GM23338 (cell line): ENCODE measurements around the gene ADAMTS8. TPM values are rescaled to one million over a fixed set of nuclear protein-coding genes. Genes with fewer than 3 reads are reported as not detected.
A peak's percentile ranks its signal among the peaks of the same experiment; 100 is the strongest.

Source experiments
- ATAC-seq: fragments of 200-7000 bp; cut with Tn5 transposase; 3 replicates; pipeline ENCODE4 v1.9.1; 2020
- DNase-seq: peaks from one replicate; pipeline ENCODE4 v3.0.0-alpha.2; 2015; ENCODE audit warnings: low spot score
- H2AFZ ChIP-seq: fragments of 200-600 bp; sonication (generic); 2 replicates; pipeline ENCODE4 v1.8.0; 2016; ENCODE audit warnings: antibody characterized with exemption, mild to moderate bottlenecking, moderate library complexity
- H3F3A ChIP-seq: fragments of 200-600 bp; sonication (generic); replicated peaks from 2 replicates; pipeline ENCODE4 v1.8.0; 2017; ENCODE audit warnings: antibody characterized with exemption, mixed run types, low read depth
- H3K27ac ChIP-seq: fragments of 200-600 bp; sonication (generic); 2 replicates; pipeline ENCODE4 v1.6.1; 2016; ENCODE audit warnings: low read depth
- H3K27me3 ChIP-seq: fragments of 200-600 bp; sonication (generic); 2 replicates; pipeline ENCODE4 v1.8.0; 2016; ENCODE audit warnings: mild to moderate bottlenecking, mixed run types, moderate library complexity; ENCODE audit not compliant: insufficient read depth
- H3K36me3 ChIP-seq: fragments of 200-600 bp; sonication (generic); 2 replicates; pipeline ENCODE4 v1.8.0; 2016; ENCODE audit warnings: mild to moderate bottlenecking; ENCODE audit not compliant: insufficient read depth
- H3K4me1 ChIP-seq: fragments of 200-600 bp; sonication (generic); 2 replicates; pipeline ENCODE4 v1.8.0; 2016; ENCODE audit warnings: mild to moderate bottlenecking, moderate library complexity; ENCODE audit not compliant: insufficient read depth
- H3K4me2 ChIP-seq: fragments of 200-600 bp; sonication (generic); 2 replicates; pipeline ENCODE4 v1.7.1; 2017; ENCODE audit warnings: mixed run types
- H3K4me3 ChIP-seq: fragments of 200-600 bp; sonication (generic); 2 replicates; pipeline ENCODE4 v1.6.1; 2016; ENCODE audit warnings: mixed run types
- H3K79me2 ChIP-seq: fragments of 200-600 bp; sonication (generic); replicated peaks from 2 replicates; pipeline ENCODE4 v1.8.0; 2017; ENCODE audit warnings: mild to moderate bottlenecking; ENCODE audit not compliant: insufficient read depth
- H3K9me2 ChIP-seq: fragments of 200-600 bp; sonication (generic); 2 replicates; pipeline ENCODE4 v1.8.0; 2017; ENCODE audit not compliant: insufficient read depth
- H4K20me1 ChIP-seq: fragments of 200-600 bp; sonication (generic); replicated peaks from 2 replicates; pipeline ENCODE4 v1.8.0; 2017; ENCODE audit warnings: mild to moderate bottlenecking; ENCODE audit not compliant: insufficient read depth
- H3K27ac Mint-ChIP-seq: 2 replicates; pipeline ENCODE4 v1.8.0; 2020; ENCODE audit warnings: inconsistent platforms, mild to moderate bottlenecking, moderate library complexity, mixed read lengths
- H3K27me3 Mint-ChIP-seq: 3 replicates; pipeline ENCODE4 v1.8.0; 2022; ENCODE audit warnings: low read depth, mild to moderate bottlenecking, moderate library complexity, mixed read lengths, inconsistent platforms; ENCODE audit not compliant: insufficient read depth, poor library complexity
- H3K36me3 Mint-ChIP-seq: 3 replicates; pipeline ENCODE4 v1.8.0; 2021; ENCODE audit warnings: low read depth, mild to moderate bottlenecking, inconsistent platforms, moderate library complexity, mixed read lengths
- H3K4me1 Mint-ChIP-seq: 3 replicates; pipeline ENCODE4 v1.8.0; 2020; ENCODE audit warnings: mild to moderate bottlenecking, inconsistent platforms, mixed read lengths
- H3K4me3 Mint-ChIP-seq: 3 replicates; pipeline ENCODE4 v1.8.0; 2021; ENCODE audit warnings: moderate library complexity, mild to moderate bottlenecking, inconsistent platforms, mixed read lengths
- H3K9me3 Mint-ChIP-seq: 3 replicates; pipeline ENCODE4 v1.8.0; 2020; ENCODE audit warnings: moderate library complexity, mild to moderate bottlenecking, inconsistent platforms, mixed read lengths
- CREB1 ChIP-seq: fragments of 250-450 bp; sonication (Bioruptor Pico); IDR thresholded peaks from 2 replicates; pipeline ENCODE4 v1.5.0; 2020; ENCODE audit warnings: low read depth, mild to moderate bottlenecking, moderate library complexity
- CTCF ChIP-seq, 2 experiments: fragments of 200-600 bp in 1 of 2; sonication (generic) in 1 of 2; conservative IDR thresholded peaks; 2 replicates each; pipeline versions ENCODE4 v1.5.1 to v1.6.1; 2016 to 2017; ENCODE audit warnings: antibody characterized with exemption in 2 of 2, low read depth in 2 of 2, mild to moderate bottlenecking in 2 of 2, moderate library complexity in 1 of 2
- ETS1 ChIP-seq: IDR thresholded peaks from 2 replicates; pipeline ENCODE4 v1.6.1; 2016; ENCODE audit warnings: antibody characterized with exemption
- EZH2 ChIP-seq: fragments of 200-600 bp; sonication (generic); IDR thresholded peaks from one replicate; pipeline ENCODE4 v1.8.0; 2017; ENCODE audit warnings: antibody characterized with exemption, mild to moderate bottlenecking, low read depth; ENCODE audit not compliant: unreplicated experiment
- EZH2phosphoT487 ChIP-seq: fragments of 200-600 bp; sonication (generic); IDR thresholded peaks from one replicate; pipeline ENCODE4 v1.8.1; 2018; ENCODE audit warnings: antibody characterized with exemption; ENCODE audit not compliant: unreplicated experiment
- NANOG ChIP-seq: IDR thresholded peaks from 2 replicates; pipeline ENCODE4 v1.6.1; 2016; ENCODE audit warnings: antibody characterized with exemption, borderline replicate concordance
- POLR2AphosphoS5 ChIP-seq: IDR thresholded peaks from 2 replicates; pipeline ENCODE4 v1.6.1; 2016; ENCODE audit warnings: antibody characterized with exemption, low read depth
- STAT1 ChIP-seq: IDR thresholded peaks from one replicate; pipeline ENCODE4 v1.6.1; 2016; ENCODE audit warnings: antibody characterized with exemption; ENCODE audit not compliant: unreplicated experiment
- ZNF114 ChIP-seq: fragments of 250-450 bp; sonication (Bioruptor Pico); IDR thresholded peaks from 2 replicates; pipeline ENCODE4 v1.5.0; 2020; ENCODE audit warnings: mild to moderate bottlenecking, moderate library complexity
- polyA plus RNA-seq: library from polyadenylated mRNA; unstranded; fragments of >200 nt; fragmentation: Nextera tagmentation; extraction: Ambion mirVana; gene quantifications from 2 replicates; pipeline ENCODE4 v1.2.1, GENCODE V29; 2016
- total RNA-seq: library from RNA; depleted of rRNA; stranded (reverse); fragments of >200 nt; shearing (Covaris generic); gene quantifications from 2 replicates; pipeline ENCODE4 v1.2.3, GENCODE V29; 2014
- TF ChIP-seq, protein P1 (sequence below): IDR thresholded peaks from one replicate; pipeline ENCODE4 v1.6.1; 2018; ENCODE audit warnings: antibody characterized with exemption; ENCODE audit not compliant: unreplicated experiment
- TF ChIP-seq, protein P2 (sequence below): fragments of 250-450 bp; sonication (Bioruptor Pico); IDR thresholded peaks from 2 replicates; pipeline ENCODE4 v1.5.0; 2020; ENCODE audit warnings: mild to moderate bottlenecking, moderate library complexity

The ADAMTS8 gene
- total and polyA plus RNA-seq, 2 experiments from 2014 or later = 7.5 to 16.2 TPM

GRCh38 chr11:130383344-130384211 lies 44.8 kb downstream of the ADAMTS8 start:
- peaks cover 20% of the 10 kb centered on the region; the same call in 1 of the 2 replicates for H3K4me1 ChIP-seq
- H2AFZ ChIP-seq = peak overlapping the region; percentile 63; the same call in 1 of the 2 replicates
- H3F3A ChIP-seq = peaks cover 22% of the 10 kb centered on the region
- peak overlapping the region; percentile 53 for H3K4me2 ChIP-seq
- peak; percentile 76 for ATAC-seq
- Mint-ChIP-seq H3K36me3 (peaks cover 13% of the 10 kb centered on the region), H3K27ac (peak overlapping the region; percentile 95), H3K27me3 (peaks cover 7% of the 10 kb centered on the region), H3K9me3 (peaks cover 13% of the 10 kb centered on the region), H3K4me1 (peaks cover 36% of the 10 kb centered on the region), H3K4me3 (no peak overlapping the region)
- H3K79me2 ChIP-seq = no peaks in the 10 kb centered on the region
- peak overlapping the region; percentile 98 for H3K27ac ChIP-seq
- TF ChIP-seq ZNF114 (CRISPR knock-in tag) (0 out of 2 replicates have a peak, but pooled peaks have one; percentile 49), ETS1 (no peak), POLR2AphosphoS5 (no peak), CTCF (conservative IDR thresholded peaks at IDR 0.05; ENCODE audit: low read depth in 2 of 2) (no peak), CREB1 (CRISPR knock-in tag) (peak; percentile 65), EZH2phosphoT487 (no peak), EZH2 (no peak), NANOG (no peak), STAT1 (no peak)
- TF ChIP-seq, protein P1, sequence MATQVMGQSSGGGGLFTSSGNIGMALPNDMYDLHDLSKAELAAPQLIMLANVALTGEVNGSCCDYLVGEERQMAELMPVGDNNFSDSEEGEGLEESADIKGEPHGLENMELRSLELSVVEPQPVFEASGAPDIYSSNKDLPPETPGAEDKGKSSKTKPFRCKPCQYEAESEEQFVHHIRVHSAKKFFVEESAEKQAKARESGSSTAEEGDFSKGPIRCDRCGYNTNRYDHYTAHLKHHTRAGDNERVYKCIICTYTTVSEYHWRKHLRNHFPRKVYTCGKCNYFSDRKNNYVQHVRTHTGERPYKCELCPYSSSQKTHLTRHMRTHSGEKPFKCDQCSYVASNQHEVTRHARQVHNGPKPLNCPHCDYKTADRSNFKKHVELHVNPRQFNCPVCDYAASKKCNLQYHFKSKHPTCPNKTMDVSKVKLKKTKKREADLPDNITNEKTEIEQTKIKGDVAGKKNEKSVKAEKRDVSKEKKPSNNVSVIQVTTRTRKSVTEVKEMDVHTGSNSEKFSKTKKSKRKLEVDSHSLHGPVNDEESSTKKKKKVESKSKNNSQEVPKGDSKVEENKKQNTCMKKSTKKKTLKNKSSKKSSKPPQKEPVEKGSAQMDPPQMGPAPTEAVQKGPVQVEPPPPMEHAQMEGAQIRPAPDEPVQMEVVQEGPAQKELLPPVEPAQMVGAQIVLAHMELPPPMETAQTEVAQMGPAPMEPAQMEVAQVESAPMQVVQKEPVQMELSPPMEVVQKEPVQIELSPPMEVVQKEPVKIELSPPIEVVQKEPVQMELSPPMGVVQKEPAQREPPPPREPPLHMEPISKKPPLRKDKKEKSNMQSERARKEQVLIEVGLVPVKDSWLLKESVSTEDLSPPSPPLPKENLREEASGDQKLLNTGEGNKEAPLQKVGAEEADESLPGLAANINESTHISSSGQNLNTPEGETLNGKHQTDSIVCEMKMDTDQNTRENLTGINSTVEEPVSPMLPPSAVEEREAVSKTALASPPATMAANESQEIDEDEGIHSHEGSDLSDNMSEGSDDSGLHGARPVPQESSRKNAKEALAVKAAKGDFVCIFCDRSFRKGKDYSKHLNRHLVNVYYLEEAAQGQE = no peak
- TF ChIP-seq, protein P2, sequence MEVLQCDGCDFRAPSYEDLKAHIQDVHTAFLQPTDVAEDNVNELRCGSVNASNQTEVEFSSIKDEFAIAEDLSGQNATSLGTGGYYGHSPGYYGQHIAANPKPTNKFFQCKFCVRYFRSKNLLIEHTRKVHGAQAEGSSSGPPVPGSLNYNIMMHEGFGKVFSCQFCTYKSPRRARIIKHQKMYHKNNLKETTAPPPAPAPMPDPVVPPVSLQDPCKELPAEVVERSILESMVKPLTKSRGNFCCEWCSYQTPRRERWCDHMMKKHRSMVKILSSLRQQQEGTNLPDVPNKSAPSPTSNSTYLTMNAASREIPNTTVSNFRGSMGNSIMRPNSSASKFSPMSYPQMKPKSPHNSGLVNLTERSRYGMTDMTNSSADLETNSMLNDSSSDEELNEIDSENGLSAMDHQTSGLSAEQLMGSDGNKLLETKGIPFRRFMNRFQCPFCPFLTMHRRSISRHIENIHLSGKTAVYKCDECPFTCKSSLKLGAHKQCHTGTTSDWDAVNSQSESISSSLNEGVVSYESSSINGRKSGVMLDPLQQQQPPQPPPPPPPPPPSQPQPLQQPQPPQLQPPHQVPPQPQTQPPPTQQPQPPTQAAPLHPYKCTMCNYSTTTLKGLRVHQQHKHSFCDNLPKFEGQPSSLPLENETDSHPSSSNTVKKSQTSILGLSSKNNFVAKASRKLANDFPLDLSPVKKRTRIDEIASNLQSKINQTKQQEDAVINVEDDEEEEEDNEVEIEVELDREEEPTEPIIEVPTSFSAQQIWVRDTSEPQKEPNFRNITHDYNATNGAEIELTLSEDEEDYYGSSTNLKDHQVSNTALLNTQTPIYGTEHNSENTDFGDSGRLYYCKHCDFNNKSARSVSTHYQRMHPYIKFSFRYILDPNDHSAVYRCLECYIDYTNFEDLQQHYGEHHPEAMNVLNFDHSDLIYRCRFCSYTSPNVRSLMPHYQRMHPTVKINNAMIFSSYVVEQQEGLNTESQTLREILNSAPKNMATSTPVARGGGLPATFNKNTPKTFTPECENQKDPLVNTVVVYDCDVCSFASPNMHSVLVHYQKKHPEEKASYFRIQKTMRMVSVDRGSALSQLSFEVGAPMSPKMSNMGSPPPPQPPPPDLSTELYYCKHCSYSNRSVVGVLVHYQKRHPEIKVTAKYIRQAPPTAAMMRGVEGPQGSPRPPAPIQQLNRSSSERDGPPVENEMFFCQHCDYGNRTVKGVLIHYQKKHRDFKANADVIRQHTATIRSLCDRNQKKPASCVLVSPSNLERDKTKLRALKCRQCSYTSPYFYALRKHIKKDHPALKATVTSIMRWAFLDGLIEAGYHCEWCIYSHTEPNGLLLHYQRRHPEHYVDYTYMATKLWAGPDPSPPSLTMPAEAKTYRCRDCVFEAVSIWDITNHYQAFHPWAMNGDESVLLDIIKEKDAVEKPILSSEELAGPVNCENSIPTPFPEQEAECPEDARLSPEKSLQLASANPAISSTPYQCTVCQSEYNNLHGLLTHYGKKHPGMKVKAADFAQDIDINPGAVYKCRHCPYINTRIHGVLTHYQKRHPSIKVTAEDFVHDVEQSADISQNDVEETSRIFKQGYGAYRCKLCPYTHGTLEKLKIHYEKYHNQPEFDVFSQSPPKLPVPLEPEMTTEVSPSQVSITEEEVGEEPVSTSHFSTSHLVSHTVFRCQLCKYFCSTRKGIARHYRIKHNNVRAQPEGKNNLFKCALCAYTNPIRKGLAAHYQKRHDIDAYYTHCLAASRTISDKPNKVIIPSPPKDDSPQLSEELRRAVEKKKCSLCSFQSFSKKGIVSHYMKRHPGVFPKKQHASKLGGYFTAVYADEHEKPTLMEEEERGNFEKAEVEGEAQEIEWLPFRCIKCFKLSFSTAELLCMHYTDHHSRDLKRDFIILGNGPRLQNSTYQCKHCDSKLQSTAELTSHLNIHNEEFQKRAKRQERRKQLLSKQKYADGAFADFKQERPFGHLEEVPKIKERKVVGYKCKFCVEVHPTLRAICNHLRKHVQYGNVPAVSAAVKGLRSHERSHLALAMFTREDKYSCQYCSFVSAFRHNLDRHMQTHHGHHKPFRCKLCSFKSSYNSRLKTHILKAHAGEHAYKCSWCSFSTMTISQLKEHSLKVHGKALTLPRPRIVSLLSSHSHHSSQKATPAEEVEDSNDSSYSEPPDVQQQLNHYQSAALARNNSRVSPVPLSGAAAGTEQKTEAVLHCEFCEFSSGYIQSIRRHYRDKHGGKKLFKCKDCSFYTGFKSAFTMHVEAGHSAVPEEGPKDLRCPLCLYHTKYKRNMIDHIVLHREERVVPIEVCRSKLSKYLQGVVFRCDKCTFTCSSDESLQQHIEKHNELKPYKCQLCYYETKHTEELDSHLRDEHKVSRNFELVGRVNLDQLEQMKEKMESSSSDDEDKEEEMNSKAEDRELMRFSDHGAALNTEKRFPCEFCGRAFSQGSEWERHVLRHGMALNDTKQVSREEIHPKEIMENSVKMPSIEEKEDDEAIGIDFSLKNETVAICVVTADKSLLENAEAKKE (CRISPR knock-in tag) = peak; percentile 58; the same call in 1 of the 2 replicates
- no peaks in the 10 kb centered on the region for H3K27me3 ChIP-seq
- peaks cover 25% of the 10 kb centered on the region for H3K9me2 ChIP-seq
- H4K20me1 ChIP-seq = no peaks in the 10 kb centered on the region
- no peak overlapping the region for H3K4me3 ChIP-seq
- H3K36me3 ChIP-seq = no peaks in the 10 kb centered on the region
- peak; percentile 66 for DNase-seq
